ENCODE data around the gene TSC22D3.

The TSC22D3 gene

DNA sequence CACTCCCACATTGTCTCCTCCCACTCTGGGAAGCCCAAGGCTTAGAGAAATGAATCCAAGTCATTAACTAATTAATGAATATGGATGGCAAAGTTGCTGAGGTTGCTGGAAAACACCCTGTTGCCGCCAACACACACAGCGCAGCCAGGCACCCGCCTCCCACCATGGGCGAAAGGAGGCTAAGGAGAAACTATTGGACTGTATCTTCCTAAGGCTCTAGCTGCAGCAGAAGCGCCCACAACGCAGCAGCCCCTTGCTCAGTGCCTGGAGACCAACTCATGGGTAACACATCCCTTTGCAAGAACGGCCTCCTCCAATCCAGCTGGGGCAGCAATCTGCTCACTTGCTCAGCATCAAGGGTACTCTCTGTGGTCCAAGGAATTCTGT, 34.2 kb downstream of the TSC22D3 start:
- H3F3A ChIP-seq (ENCODE audit: insufficient read depth, low read length): no peaks in the 10 kb centered on the region
- H2AFZ ChIP-seq (ENCODE audit: low read length): no peak overlapping the region
- H3K27ac ChIP-seq (ENCODE audit: low read depth, low read length, poor library complexity, severe bottlenecking): peak overlapping the region; percentile 56
- no peaks in the 10 kb centered on the region for H3K79me2 ChIP-seq (ENCODE audit: insufficient read depth, low read length)
- H3K4me2 ChIP-seq (ENCODE audit: low read length): peak overlapping the region; percentile 72; the same call in 1 of the 2 replicates
- H3K27me3 ChIP-seq (ENCODE audit: insufficient read depth, low read length): no peaks in the 10 kb centered on the region
- no peaks in the 10 kb centered on the region for H3K9me2 ChIP-seq (ENCODE audit: low read depth, low read length)
- peak overlapping the region; percentile 50; the same call in 1 of the 2 replicates for H3K9ac ChIP-seq (ENCODE audit: low read length)
- peaks cover 18% of the 10 kb centered on the region for H3K4me1 ChIP-seq (ENCODE audit: insufficient read depth, low read length, severe bottlenecking)
- peak overlapping the region; percentile 49 for H3K4me3 ChIP-seq (ENCODE audit: low read depth, low read length, poor library complexity, severe bottlenecking)
- no peak for TF ChIP-seq EZH2 (IDR thresholded peaks at IDR 0.05; ENCODE audit: borderline replicate concordance, low read length)
- TF ChIP-seq, protein P1, sequence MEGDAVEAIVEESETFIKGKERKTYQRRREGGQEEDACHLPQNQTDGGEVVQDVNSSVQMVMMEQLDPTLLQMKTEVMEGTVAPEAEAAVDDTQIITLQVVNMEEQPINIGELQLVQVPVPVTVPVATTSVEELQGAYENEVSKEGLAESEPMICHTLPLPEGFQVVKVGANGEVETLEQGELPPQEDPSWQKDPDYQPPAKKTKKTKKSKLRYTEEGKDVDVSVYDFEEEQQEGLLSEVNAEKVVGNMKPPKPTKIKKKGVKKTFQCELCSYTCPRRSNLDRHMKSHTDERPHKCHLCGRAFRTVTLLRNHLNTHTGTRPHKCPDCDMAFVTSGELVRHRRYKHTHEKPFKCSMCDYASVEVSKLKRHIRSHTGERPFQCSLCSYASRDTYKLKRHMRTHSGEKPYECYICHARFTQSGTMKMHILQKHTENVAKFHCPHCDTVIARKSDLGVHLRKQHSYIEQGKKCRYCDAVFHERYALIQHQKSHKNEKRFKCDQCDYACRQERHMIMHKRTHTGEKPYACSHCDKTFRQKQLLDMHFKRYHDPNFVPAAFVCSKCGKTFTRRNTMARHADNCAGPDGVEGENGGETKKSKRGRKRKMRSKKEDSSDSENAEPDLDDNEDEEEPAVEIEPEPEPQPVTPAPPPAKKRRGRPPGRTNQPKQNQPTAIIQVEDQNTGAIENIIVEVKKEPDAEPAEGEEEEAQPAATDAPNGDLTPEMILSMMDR (IDR thresholded peaks at IDR 0.05; ENCODE audit: low read length): no peak
- no peaks in the 10 kb centered on the region for H3K36me3 ChIP-seq (ENCODE audit: insufficient read depth, low read length)
- H4K20me1 ChIP-seq (ENCODE audit: insufficient read depth, low read length): no peaks in the 10 kb centered on the region
- H3K9me3 ChIP-seq (ENCODE audit: low read length): no peaks in the 10 kb centered on the region

DNA sequence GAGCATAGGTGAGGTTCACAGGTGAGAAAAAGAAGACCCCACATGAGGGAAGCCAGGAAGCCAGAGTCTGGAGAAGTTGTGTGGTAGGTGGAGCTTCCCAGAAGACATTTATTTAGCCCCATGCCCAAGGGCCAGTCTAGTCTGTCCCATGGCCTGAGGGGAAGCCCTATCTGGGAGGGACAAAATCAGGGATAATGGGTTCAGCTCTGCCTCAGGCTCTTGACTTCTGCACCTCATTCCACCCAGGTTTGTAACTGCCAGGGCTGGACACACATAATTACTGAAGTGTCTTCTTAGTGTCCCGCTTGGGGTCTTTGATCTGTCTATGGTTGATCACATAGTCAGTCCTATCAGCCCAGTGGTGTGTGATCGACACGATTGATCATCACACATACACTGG, 36.0 kb downstream of the TSC22D3 start:
- Histone ChIP-seq H3K36me3 (ENCODE audit: insufficient read depth, low read length) (no peaks in the 10 kb centered on the region), H3K9me3 (ENCODE audit: low read length) (no peaks in the 10 kb centered on the region), H3K4me2 (ENCODE audit: low read length) (no peak overlapping the region), H3K27ac (ENCODE audit: low read depth, low read length, poor library complexity, severe bottlenecking) (no peak overlapping the region), H3K4me1 (ENCODE audit: insufficient read depth, low read length, severe bottlenecking) (peaks cover 18% of the 10 kb centered on the region), H3F3A (ENCODE audit: insufficient read depth, low read length) (no peaks in the 10 kb centered on the region), H3K4me3 (ENCODE audit: low read depth, low read length, poor library complexity, severe bottlenecking) (no peak overlapping the region), H3K27me3 (ENCODE audit: insufficient read depth, low read length) (no peaks in the 10 kb centered on the region), H3K9ac (ENCODE audit: low read length) (no peak overlapping the region), H2AFZ (ENCODE audit: low read length) (no peak overlapping the region), H3K9me2 (ENCODE audit: low read depth, low read length) (no peaks in the 10 kb centered on the region), H4K20me1 (ENCODE audit: insufficient read depth, low read length) (no peaks in the 10 kb centered on the region), H3K79me2 (ENCODE audit: insufficient read depth, low read length) (no peaks in the 10 kb centered on the region)
- TF ChIP-seq EZH2 (IDR thresholded peaks at IDR 0.05; ENCODE audit: borderline replicate concordance, low read length): no peak
- TF ChIP-seq, protein P1 (IDR thresholded peaks at IDR 0.05; ENCODE audit: low read length): no peak

DNA sequence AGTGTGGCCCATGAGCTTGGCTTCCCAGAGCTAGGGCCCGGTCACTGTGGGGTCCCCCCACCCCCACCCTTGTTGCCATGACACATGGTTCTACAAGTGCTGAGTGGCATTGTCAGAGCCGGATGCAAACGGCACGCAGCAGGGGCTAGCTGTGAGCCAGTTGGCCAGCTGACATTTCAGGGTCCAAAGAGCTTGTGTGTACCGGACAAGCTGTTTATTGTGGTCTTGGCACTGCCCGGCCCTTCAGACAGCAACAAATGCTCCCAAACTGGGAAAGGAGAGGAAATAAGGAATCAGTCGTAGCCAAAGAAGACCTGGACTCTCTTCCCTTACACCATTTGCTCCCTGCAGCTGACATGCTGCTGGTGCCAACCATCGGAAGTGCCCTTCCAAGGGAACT, 36.8 kb downstream of the TSC22D3 start:
- no peak overlapping the region for H3K27ac ChIP-seq (ENCODE audit: low read depth, low read length, poor library complexity, severe bottlenecking)
- no peaks in the 10 kb centered on the region for H3K36me3 ChIP-seq (ENCODE audit: insufficient read depth, low read length)
- H3K79me2 ChIP-seq (ENCODE audit: insufficient read depth, low read length): no peaks in the 10 kb centered on the region
- no peaks in the 10 kb centered on the region for H3F3A ChIP-seq (ENCODE audit: insufficient read depth, low read length)
- H3K4me2 ChIP-seq (ENCODE audit: low read length): no peak overlapping the region
- peaks cover 18% of the 10 kb centered on the region for H3K4me1 ChIP-seq (ENCODE audit: insufficient read depth, low read length, severe bottlenecking)
- no peaks in the 10 kb centered on the region for H3K27me3 ChIP-seq (ENCODE audit: insufficient read depth, low read length)
- no peaks in the 10 kb centered on the region for H4K20me1 ChIP-seq (ENCODE audit: insufficient read depth, low read length)
- H3K9me2 ChIP-seq (ENCODE audit: low read depth, low read length): no peaks in the 10 kb centered on the region
- no peaks in the 10 kb centered on the region for H3K9me3 ChIP-seq (ENCODE audit: low read length)
- no peak overlapping the region for H3K9ac ChIP-seq (ENCODE audit: low read length)
- no peak overlapping the region for H3K4me3 ChIP-seq (ENCODE audit: low read depth, low read length, poor library complexity, severe bottlenecking)
- H2AFZ ChIP-seq (ENCODE audit: low read length): no peak overlapping the region
- TF ChIP-seq, protein P1 (IDR thresholded peaks at IDR 0.05; ENCODE audit: low read length): no peak
- TF ChIP-seq EZH2 (IDR thresholded peaks at IDR 0.05; ENCODE audit: borderline replicate concordance, low read length): no peak

Measured in OCI-LY1 (cell line).